GM12865 (cell line): ENCODE data around the gene FILIP1L.

Source experiments
- DNase-seq: peaks from one replicate; pipeline ENCODE4 v3.0.0; 2010; ENCODE audit warnings: low read depth
- H3K4me3 ChIP-seq: 2 replicates; pipeline ENCODE4 v1.5.1; 2011; ENCODE audit warnings: mild to moderate bottlenecking, low read depth, low read length, control low read depth
- CTCF ChIP-seq: IDR thresholded peaks from 2 replicates; pipeline ENCODE4 v1.5.1; 2011; ENCODE audit warnings: low read length, control low read depth, low read depth, inconsistent platforms; ENCODE audit not compliant: insufficient read depth; ENCODE audit errors: missing control alignments

The FILIP1L gene

GRCh38 chr3:100003609-100004503, 110.4 kb downstream of the FILIP1L start:
- no peak overlapping the region for H3K4me3 ChIP-seq
- no peak for TF ChIP-seq CTCF
- peak; percentile 11 for DNase-seq

DNA sequence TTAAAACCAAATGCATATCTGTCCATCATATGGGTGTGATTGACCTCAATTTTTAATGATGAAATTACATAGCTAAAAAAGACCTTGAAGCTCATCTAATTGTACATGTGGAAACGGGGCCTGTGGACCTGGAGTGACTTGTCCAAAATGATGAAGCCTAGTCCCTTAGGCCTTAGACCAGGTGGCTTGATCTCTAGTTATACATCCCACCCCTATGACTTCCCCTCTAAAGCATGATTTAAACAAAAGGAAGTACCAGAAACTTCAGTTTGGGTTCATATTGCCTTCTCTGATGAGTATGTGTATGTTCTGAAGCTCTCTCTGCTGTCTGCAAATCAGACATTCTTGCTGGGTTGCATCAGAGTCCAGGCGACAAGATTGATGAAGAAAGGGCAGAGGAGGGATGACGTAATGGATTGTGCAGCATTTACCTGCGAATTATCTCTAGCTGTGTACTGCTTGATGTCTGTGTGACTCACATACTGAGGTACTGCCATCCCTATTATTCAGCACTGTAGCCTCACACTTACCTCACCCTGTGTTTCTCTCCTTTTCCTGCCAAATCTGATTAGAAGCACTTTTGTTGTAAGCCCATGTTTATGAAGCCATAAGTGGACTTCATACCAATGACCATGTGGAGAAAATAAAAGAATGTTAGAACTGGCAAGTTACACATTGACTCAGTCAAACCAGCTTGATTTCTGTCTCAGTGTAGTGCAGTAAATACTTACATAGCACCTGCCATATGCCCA, 111.5 kb downstream of the FILIP1L start:
- TF ChIP-seq CTCF = no peak
- no peak overlapping the region for H3K4me3 ChIP-seq
- DNase-seq = no peak

GRCh38 chr3:100001526-100002270, 112.6 kb downstream of the FILIP1L start:
- DNase-seq = no peak
- no peak for TF ChIP-seq CTCF
- H3K4me3 ChIP-seq = no peak overlapping the region

- no peak overlapping the region for H3K4me3 ChIP-seq
- no peak for DNase-seq
- no peak for TF ChIP-seq CTCF
Observed at GRCh38 chr3:100001083-100001482, 113.2 kb downstream of the FILIP1L start.

DNA sequence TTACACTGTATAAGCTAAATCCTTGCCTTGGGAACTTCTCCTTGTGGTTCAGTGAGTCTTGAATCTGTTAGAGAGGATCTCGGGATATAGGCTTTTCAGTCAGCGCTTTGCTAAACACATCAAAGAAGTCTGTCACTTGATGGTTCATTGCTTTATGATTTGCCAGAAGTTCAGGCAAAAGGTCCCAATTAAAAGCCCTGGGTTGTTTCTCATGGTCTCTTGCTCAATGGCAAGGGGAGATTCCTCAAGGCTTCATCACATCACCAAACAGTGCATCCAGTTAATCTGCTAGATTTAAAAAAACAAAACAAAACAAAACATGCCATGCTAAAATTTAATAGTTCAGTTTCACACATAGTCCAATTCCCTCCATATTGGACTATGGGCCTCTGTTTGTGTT, 114.8 kb downstream of the FILIP1L start:
- H3K4me3 ChIP-seq = no peak overlapping the region
- no peak for DNase-seq
- no peak for TF ChIP-seq CTCF

- no peak for TF ChIP-seq CTCF
- no peak for DNase-seq
- H3K4me3 ChIP-seq = no peak overlapping the region
Observed at GRCh38 chr3:99997293-99997692, 117.0 kb downstream of the FILIP1L start.
